Liver (tissue), 9 donors: ENCODE results near the gene HYLS1. TPM values are rescaled to one million over a fixed set of nuclear protein-coding genes. Genes with fewer than 3 reads are reported as not detected.

Experiments
- DNase-seq: peaks from one replicate; pipeline ENCODE4 v3.0.0-alpha.2; 2017; ENCODE audit warnings: low spot score
- H3K27ac ChIP-seq, 2 donors: one replicate each; pipeline ENCODE4 v1.7.0; 2013; ENCODE audit warnings: inconsistent platforms in 2 of 2, low read length in 2 of 2, control low read depth in 1 of 2, low read depth in 1 of 2, mild to moderate bottlenecking in 1 of 2
- H3K27me3 ChIP-seq, 4 donors: one replicate each; pipeline versions ENCODE4 v1.6.1 to v1.7.0; 2013; ENCODE audit warnings: low read length in 3 of 4, inconsistent platforms in 1 of 4, mild to moderate bottlenecking in 1 of 4, moderate library complexity in 1 of 4; ENCODE audit not compliant: control insufficient read depth in 4 of 4, insufficient read depth in 4 of 4
- H3K36me3 ChIP-seq, 4 donors: one replicate each; pipeline versions ENCODE4 v1.6.1 to v1.7.0; 2013; ENCODE audit warnings: low read length in 3 of 4, mild to moderate bottlenecking in 3 of 4, low read depth in 1 of 4, moderate library complexity in 1 of 4; ENCODE audit not compliant: control insufficient read depth in 4 of 4, insufficient read depth in 3 of 4
- H3K4me1 ChIP-seq, 4 donors: one replicate each; pipeline versions ENCODE4 v1.6.1 to v1.7.0; 2013; ENCODE audit warnings: low read length in 3 of 4, mild to moderate bottlenecking in 3 of 4, moderate library complexity in 1 of 4; ENCODE audit not compliant: control insufficient read depth in 4 of 4, insufficient read depth in 4 of 4
- H3K4me3 ChIP-seq, 3 donors: one replicate each; pipeline versions ENCODE4 v1.6.1 to v1.7.0; 2013; ENCODE audit warnings: low read length in 3 of 3, control low read depth in 1 of 3, low read depth in 1 of 3, mild to moderate bottlenecking in 1 of 3
- H3K9ac ChIP-seq, 2 donors: one replicate each; pipeline ENCODE4 v1.7.0; 2013; ENCODE audit warnings: low read length in 2 of 2, mild to moderate bottlenecking in 2 of 2, moderate library complexity in 2 of 2, control low read depth in 1 of 2, low read depth in 1 of 2
- H3K9me3 ChIP-seq, 4 donors: one replicate each; pipeline versions ENCODE4 v1.6.1 to v1.7.0; 2013; ENCODE audit warnings: low read length in 3 of 4; ENCODE audit not compliant: control insufficient read depth in 4 of 4
- ATF3 ChIP-seq: IDR thresholded peaks from 2 replicates; pipeline ENCODE4 v1.6.1; 2016; ENCODE audit warnings: antibody characterized with exemption
- CTCF ChIP-seq: fragments of 150-350 bp; IDR thresholded peaks from 2 replicates; pipeline ENCODE4 v1.5.1; 2017; ENCODE audit warnings: improper control_type of control experiment, low read depth, low read length; ENCODE audit not compliant: missing input control
- EGR1 ChIP-seq, 2 donors: IDR thresholded peaks; 2 replicates each; pipeline ENCODE4 v1.6.1; 2016 to 2018; ENCODE audit warnings: antibody characterized with exemption in 2 of 2, low read depth in 2 of 2
- FOXA1 ChIP-seq: IDR thresholded peaks from 2 replicates; pipeline ENCODE4 v1.6.1; 2016; ENCODE audit warnings: antibody characterized with exemption
- FOXA2 ChIP-seq: IDR thresholded peaks from 2 replicates; pipeline ENCODE4 v1.6.1; 2016; ENCODE audit warnings: antibody characterized with exemption
- GABPA ChIP-seq, 2 donors: IDR thresholded peaks in 1 of 2; conservative IDR thresholded peaks in 1 of 2; 2 replicates each; pipeline ENCODE4 v1.6.1; 2016; ENCODE audit warnings: antibody characterized with exemption in 2 of 2, mild to moderate bottlenecking in 1 of 2, moderate library complexity in 1 of 2
- HNF4A ChIP-seq, 2 donors: conservative IDR thresholded peaks; 2 replicates each; pipeline ENCODE4 v1.6.1; 2016; ENCODE audit warnings: antibody characterized with exemption in 2 of 2, mild to moderate bottlenecking in 2 of 2
- HNF4G ChIP-seq: IDR thresholded peaks from 2 replicates; pipeline ENCODE4 v1.6.1; 2016; ENCODE audit warnings: antibody characterized with exemption
- JUND ChIP-seq, 2 donors: IDR thresholded peaks; 2 replicates each; pipeline ENCODE4 v1.6.1; 2016; ENCODE audit warnings: antibody characterized with exemption in 2 of 2
- NR2F2 ChIP-seq: IDR thresholded peaks from 2 replicates; pipeline ENCODE4 v1.6.1; 2016; ENCODE audit warnings: antibody characterized with exemption
- RAD21 ChIP-seq, 2 donors: IDR thresholded peaks; 2 replicates each; pipeline ENCODE4 v1.6.1; 2016; ENCODE audit warnings: antibody characterized with exemption in 2 of 2, mild to moderate bottlenecking in 2 of 2
- RXRA ChIP-seq, 2 donors: IDR thresholded peaks; 2 replicates each; pipeline ENCODE4 v1.6.1; 2017 to 2018; ENCODE audit warnings: antibody characterized with exemption in 2 of 2, mild to moderate bottlenecking in 1 of 2
- SP1 ChIP-seq: IDR thresholded peaks from 2 replicates; pipeline ENCODE4 v1.6.1; 2018; ENCODE audit warnings: antibody characterized with exemption, mild to moderate bottlenecking
- TAF1 ChIP-seq: conservative IDR thresholded peaks from 2 replicates; pipeline ENCODE4 v1.6.1; 2016; ENCODE audit warnings: antibody characterized with exemption, mild to moderate bottlenecking
- YY1 ChIP-seq: IDR thresholded peaks from 2 replicates; pipeline ENCODE4 v1.6.1; 2016; ENCODE audit warnings: antibody characterized with exemption, mild to moderate bottlenecking
- polyA plus RNA-seq, 2 donors: library from polyadenylated mRNA; stranded (reverse) in 1 of 2; unstranded in 1 of 2; fragments of 200-250 nt in 1 of 2; fragments of >200 nt in 1 of 2; fragmentation: Nextera tagmentation in 1 of 2; extraction: Ambion mirVana in 1 of 2; gene quantifications; one replicate each; pipeline versions ENCODE4 v1.2.1 to v1.2.3, GENCODE V29; 2013 to 2015
- total RNA-seq, 2 donors: library from RNA; depleted of rRNA; stranded (reverse); fragments of >200 nt; gene quantifications; one replicate each; pipeline ENCODE4 v1.2.3, GENCODE V29; 2014
- TF ChIP-seq, protein P1 (sequence below): IDR thresholded peaks from 2 replicates; pipeline ENCODE4 v1.6.1; 2016; ENCODE audit warnings: antibody characterized with exemption
- TF ChIP-seq, protein P2 (sequence below): IDR thresholded peaks from 2 replicates; pipeline ENCODE4 v1.6.1; 2016; ENCODE audit warnings: antibody characterized with exemption, mild to moderate bottlenecking
- TF ChIP-seq, protein P3 (sequence below): IDR thresholded peaks from 2 replicates; pipeline ENCODE4 v1.6.1; 2016; ENCODE audit warnings: antibody characterized with exemption
- donor health status: healthy.
- donor health status: healthy.
- donor health status: healthy.
- donor health status: healthy.
- donor health status: healthy.

Gene HYLS1
- total and polyA plus RNA-seq, 4 donors = 1.9 to 4.9 (median 3.7) TPM

DNA sequence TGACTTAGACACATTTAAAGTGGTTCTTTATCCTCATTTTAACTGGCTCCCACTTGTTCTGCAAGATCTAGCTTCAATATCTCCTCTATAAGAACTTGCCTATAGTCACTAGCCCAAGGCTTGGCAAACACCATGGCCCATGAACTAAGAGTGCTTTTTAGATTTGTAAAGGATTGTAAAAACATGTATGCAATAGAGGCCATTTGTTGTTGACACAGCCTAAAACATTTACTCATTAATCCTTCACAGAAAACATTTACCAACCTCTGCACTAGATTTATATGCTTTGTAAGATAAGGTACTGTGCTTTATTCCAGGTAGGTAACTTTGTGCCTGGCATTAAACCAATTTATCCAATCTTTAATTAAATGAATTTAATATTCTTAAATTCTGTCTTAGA lies 5.5 kb downstream of the HYLS1 start:
- Histone ChIP-seq H3K27ac (peak overlapping the region; percentile 42 to 46), H3K27me3 (no peaks in the 10 kb centered on the region), H3K4me1 (peaks cover 4 to 30% (median 19%) of the 10 kb centered on the region in 4 donors), H3K9me3 (no peaks in the 10 kb centered on the region), H3K4me3 (no peak overlapping the region), H3K36me3 (peaks cover 0 to 14% (median 10%) of the 10 kb centered on the region in 4 donors), H3K9ac (no peak overlapping the region)
- no peak for DNase-seq
- no peak for TF ChIP-seq TAF1
- TF ChIP-seq, protein P1, sequence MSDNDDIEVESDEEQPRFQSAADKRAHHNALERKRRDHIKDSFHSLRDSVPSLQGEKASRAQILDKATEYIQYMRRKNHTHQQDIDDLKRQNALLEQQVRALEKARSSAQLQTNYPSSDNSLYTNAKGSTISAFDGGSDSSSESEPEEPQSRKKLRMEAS = peak; percentile 11
- no peak for TF ChIP-seq ATF3
- no peak for TF ChIP-seq RAD21 (IDR thresholded peaks at IDR 0.05)
- peak in 1 of 2 donors; percentile 51 for TF ChIP-seq HNF4A (conservative IDR thresholded peaks at IDR 0.05)
- TF ChIP-seq RXRA (IDR thresholded peaks at IDR 0.05) = peak; percentile 28 to 56
- TF ChIP-seq CTCF = no peak
- peak; percentile 86 for TF ChIP-seq FOXA2
- TF ChIP-seq NR2F2 = no peak
- no peak for TF ChIP-seq GABPA (IDR thresholded peaks at IDR 0.05 in 1 of 2, conservative IDR thresholded peaks at IDR 0.05 in 1 of 2)
- TF ChIP-seq, protein P2, sequence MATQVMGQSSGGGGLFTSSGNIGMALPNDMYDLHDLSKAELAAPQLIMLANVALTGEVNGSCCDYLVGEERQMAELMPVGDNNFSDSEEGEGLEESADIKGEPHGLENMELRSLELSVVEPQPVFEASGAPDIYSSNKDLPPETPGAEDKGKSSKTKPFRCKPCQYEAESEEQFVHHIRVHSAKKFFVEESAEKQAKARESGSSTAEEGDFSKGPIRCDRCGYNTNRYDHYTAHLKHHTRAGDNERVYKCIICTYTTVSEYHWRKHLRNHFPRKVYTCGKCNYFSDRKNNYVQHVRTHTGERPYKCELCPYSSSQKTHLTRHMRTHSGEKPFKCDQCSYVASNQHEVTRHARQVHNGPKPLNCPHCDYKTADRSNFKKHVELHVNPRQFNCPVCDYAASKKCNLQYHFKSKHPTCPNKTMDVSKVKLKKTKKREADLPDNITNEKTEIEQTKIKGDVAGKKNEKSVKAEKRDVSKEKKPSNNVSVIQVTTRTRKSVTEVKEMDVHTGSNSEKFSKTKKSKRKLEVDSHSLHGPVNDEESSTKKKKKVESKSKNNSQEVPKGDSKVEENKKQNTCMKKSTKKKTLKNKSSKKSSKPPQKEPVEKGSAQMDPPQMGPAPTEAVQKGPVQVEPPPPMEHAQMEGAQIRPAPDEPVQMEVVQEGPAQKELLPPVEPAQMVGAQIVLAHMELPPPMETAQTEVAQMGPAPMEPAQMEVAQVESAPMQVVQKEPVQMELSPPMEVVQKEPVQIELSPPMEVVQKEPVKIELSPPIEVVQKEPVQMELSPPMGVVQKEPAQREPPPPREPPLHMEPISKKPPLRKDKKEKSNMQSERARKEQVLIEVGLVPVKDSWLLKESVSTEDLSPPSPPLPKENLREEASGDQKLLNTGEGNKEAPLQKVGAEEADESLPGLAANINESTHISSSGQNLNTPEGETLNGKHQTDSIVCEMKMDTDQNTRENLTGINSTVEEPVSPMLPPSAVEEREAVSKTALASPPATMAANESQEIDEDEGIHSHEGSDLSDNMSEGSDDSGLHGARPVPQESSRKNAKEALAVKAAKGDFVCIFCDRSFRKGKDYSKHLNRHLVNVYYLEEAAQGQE = peak; percentile 25
- TF ChIP-seq JUND (IDR thresholded peaks at IDR 0.05) = peak in 1 of 2 donors; percentile 16
- TF ChIP-seq, protein P3, sequence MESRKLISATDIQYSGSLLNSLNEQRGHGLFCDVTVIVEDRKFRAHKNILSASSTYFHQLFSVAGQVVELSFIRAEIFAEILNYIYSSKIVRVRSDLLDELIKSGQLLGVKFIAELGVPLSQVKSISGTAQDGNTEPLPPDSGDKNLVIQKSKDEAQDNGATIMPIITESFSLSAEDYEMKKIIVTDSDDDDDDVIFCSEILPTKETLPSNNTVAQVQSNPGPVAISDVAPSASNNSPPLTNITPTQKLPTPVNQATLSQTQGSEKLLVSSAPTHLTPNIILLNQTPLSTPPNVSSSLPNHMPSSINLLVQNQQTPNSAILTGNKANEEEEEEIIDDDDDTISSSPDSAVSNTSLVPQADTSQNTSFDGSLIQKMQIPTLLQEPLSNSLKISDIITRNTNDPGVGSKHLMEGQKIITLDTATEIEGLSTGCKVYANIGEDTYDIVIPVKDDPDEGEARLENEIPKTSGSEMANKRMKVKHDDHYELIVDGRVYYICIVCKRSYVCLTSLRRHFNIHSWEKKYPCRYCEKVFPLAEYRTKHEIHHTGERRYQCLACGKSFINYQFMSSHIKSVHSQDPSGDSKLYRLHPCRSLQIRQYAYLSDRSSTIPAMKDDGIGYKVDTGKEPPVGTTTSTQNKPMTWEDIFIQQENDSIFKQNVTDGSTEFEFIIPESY = peak; percentile 38
- TF ChIP-seq SP1 = peak; percentile 66
- no peak for TF ChIP-seq EGR1 (IDR thresholded peaks at IDR 0.05; ENCODE audit: low read depth in 2 of 2)
- peak; percentile 84 for TF ChIP-seq FOXA1
- TF ChIP-seq YY1 = peak; percentile 69
- no peak for TF ChIP-seq HNF4G
